Right kidney (tissue), 1 donor: Measurements from ENCODE around the gene BCL2L14.

ENCODE experiments used
- DNase-seq: peaks from one replicate; pipeline ENCODE4 v3.0.0-alpha.2; 2016

The BCL2L14 gene

DNA sequence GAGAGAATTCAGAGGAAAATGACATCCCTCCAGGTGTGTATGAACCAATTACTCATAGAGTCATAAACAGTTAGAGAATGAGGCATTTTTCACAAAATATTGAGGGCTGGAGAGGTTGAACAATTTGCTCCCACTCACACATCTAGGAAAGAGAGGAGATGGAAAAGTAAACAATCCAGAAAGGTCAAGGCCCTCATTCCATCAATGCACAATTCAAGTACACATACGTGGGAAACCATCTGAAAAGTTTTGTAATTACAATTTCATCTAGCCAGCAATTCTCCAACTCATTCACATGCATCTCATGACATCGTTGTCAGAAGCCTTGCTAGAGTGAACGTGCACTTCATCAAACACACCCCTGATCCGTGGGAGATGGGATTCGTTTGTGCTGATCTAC, 15.7 kb upstream of the BCL2L14 start:
- no peak for DNase-seq

DNA sequence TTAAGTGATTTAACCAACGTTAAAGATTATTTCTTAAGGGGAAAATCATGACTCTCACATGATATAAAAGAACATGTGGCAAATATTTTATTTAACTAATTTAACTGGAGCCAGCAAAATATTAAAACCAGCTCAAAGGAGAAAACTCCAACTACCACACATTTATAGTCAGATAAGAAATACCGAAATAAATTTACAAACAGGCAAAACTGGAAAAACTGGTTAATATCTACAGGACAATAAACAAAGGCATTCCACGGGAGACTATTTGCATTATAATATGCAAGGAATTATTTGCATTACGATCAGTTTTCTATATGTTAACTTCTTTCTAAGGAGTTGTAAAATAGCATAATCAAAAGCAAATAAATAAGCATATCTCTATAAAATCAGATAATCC, 13.8 kb upstream of the BCL2L14 start:
- no peak for DNase-seq

DNA sequence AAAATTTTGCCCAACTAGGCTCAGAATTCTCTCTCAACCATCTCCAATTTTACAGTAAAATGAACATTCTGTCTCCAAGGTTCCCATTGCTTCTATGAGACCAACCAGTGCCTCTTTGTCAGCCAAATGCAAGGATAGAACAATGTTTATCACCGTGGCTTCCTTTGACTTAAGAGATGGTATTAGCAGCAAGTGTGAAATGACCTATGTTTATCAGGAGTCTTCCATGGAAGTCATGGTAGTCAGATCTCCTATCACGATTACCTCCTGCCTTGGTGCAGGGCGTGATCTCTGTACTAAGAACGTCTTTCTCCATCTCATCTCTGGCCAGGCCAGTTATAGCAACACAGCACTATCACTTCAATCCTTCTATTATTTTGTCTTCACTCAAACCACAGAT, 6.1 kb upstream of the BCL2L14 start:
- no peak for DNase-seq

GRCh38 chr12:12068751-12069150, 2.0 kb upstream of the BCL2L14 start:
- no peak for DNase-seq

DNA sequence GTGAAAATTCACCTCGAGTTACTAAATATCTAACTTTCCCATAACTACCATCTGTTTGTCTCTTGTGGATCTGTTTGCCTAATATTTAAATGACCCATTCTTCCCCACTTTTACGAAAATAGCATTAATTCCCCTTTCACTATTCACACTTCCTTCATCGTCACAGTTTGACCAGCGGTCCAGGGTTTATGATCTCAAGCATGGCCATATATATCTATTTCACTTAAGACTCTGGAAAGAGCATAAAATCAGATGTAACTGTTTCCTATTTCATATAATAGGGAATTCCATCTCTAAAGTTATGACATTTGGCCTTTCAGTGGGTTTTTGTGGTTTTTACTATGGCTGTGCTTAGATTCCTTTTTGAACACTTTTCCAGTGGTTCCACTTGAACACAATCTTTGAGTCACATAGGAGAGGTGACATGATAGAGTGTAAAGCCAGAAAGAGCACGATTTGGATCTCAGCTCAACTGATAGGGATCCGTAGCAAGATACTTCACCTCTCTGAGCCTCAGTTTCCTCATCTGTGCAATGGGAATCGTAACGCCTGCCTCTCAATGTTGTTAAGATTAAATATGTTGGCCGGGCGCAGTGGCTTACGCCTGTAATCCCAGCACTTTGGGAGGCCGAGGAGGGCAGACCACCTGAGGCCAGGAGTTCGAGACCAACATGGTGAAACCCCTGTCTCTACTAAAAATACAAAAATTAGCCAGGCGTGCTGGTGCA, 754 bp upstream of the BCL2L14 start:
- no peak for DNase-seq

DNA sequence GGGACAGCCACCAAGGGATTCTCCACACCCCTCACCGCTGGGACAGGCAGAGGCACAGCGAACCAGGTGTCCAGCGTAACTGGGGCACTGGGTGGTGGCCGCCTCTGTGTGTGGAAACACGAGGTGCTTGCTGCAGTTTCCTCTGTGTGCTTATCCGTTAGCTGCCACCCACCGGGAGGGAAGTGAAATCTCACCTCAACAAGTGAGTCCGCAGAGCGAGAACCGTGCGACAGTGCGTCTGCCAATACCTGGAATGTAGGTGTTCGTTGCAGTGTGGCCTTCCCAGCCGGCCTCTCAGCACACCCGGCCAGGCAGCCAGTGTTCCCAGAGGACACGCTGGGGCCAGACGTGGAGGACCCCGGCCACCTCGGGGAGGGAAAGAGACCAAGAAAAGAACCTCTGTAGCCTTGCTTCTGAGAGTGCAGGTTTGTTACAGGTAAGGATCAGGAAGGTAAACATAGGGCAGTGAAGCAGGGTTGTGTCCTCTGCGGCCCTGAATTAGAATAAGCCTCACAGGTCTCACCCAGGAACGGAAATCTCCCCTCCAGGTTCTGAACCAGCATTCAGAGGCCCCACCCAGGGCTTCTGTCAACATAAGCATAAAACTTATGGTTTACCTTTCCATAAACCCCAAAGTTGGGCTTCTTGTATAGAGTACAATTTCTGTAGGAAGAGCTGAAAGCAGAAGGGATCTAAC, 1.5 kb downstream of the BCL2L14 start:
- no peak for DNase-seq

- no peak for DNase-seq
These were observed 8.6 kb downstream of the BCL2L14 start for GRCh38 chr12:12079291-12079690.

DNA sequence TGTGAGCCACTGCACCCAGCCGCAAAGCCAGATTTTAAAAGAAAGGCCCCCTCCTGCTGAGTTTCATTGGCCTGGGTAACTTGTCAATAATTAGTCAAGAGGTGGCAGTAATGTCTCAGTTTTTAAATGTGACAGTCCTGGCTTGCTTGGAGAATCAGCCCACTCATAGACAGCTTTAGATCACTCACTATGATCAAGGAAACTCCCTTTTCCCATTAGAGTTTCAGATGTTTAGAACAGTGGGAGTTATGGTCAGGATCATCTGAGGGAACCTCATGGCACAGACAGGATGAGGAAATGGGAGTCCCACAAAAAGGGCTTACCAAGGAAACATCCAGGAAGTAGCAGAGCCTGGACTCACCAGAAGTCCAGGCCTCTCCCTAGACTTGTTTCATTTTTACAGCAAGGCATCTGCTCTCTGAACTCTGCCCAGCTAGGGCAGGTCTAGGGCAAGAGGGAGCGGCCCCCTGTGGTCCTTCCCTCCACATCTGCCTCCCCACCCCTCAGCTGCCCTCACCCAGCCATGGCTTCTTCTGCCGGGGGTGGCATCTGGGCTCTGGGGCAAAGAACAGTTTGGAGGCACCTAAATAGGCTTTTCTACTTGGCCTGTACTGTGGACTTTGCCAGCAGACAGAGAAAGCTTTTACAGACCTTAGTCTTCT, 11.2 kb downstream of the BCL2L14 start:
- no peak for DNase-seq

DNA sequence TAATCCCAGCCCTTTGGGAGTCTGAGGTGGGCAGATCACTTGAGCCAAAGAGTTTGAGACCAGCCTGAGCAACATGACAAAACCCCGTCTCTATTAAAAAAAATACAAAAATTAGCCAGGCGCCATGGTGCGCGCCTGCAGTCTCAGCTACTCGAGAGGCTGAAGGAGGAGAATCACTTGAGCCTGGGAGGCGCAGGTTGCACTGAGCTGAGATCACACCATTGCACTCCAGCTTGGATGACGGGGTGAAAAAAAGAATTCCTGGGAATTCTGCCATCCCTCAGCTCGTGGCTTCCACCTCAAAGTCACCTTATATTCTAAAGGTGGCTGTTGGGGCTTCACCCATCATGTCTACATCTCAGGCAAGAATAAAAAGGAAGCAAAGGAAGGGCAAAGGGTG, 12.9 kb downstream of the BCL2L14 start:
- DNase-seq: no peak

GRCh38 chr12:12086362-12086761, 15.6 kb downstream of the BCL2L14 start:
- no peak for DNase-seq

DNA sequence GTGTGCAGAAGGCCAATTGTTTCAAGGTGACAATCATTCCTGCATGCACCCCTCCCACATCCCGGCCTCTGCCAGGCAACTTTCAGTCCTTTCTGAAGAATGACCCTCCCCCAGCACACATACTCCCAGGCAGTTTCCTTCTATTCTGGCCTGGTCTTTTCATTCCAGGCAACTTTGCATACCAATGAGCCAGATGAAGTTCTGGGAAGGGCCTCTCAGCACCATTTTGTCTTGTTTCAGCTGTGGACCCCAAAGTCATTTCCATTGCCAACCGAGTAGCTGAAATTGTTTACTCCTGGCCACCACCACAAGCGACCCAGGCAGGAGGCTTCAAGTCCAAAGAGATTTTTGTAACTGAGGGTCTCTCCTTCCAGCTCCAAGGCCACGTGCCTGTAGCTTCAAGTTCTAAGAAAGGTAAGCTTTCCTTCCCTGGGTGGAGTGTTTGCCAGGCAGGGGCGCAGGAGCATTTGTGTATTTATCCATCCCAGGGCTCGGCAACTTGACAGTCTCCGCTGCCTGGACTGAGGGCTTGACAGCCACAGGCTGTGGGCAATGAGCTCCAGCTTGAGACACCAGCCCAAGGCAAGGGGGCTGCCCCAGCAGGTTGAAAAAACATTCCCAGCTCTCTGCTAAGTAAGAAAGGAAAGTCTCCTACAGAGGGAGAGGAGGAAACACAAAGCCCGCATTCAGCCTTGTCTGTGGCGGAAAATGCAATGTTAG, 16.4 kb downstream of the BCL2L14 start:
- no peak for DNase-seq

GRCh38 chr12:12087693-12088034, 16.9 kb downstream of the BCL2L14 start:
- no peak for DNase-seq

- no peak for DNase-seq
These were observed 17.4 kb downstream of the BCL2L14 start for GRCh38 chr12:12088147-12088546.

DNA sequence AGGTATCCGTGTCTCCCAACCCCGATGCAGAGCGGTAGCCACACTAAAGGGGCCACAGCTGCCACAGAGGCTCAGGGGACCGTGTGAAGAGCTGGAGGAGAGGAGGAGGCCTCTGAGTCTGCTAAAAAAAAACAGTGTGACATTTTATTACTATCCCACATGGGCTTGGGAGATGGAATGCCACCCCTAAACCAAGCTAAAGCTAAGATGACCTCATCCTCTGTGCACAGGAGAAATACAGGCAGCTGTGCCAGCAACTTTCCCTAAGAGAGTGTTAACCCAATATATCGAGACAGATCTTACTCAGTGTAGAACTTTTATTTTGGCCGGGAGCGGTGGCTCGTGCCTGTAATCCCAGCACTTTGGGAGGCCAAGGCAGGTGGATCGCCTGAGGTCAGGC, 18.0 kb downstream of the BCL2L14 start:
- no peak for DNase-seq

DNA sequence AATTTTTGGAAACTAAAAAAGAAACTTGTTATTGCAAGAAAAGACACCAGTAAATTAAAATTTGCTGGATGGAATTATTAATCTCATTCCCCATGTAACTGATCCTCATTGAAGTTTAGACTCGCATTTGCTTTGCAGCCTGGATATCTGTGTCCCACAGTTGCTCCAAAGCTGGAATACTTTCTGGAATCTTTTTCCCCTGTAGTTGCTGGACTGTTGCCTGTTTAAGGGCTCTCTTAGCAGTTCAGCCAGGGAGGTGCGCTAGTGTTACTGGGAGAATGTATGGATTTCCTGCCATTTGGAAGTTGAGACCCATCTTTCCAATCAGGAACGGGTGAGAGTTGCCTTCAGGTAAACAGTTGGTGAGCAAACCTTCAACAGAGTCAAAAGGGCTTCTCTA, 20.3 kb downstream of the BCL2L14 start:
- no peak for DNase-seq

DNA sequence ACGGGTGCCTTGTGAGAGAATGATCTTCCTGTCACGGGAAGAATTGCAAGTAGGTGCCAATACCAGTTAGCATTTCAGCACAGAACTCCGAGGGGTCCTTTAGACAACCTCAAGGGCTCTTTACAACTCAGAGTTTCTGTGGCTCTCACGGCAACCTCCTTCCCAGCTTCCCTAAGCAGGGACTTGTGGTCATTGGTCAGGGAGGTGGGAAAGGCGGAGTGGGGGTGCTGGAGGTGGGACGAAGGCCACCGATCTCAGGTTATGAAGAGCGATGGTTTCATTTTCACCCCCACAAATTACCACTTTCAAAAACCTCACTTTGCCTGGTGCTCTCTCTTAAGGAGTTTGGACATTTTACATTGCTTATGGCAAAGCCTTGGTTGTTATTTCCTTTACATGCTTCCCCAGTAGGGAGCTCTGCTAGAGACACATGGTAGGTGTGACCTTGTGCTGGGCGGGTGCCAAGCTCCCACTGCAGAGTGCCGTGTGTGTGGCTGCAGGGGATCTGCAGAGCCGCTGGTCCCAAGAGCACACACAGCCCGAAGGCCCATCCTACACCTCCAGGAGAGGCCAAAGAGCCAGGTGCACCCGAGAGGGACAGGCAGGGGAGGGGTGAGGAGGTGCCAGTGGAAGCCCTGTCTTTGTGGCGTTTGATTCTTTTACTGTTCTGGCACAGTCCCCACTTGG, 21.4 kb downstream of the BCL2L14 start:
- no peak for DNase-seq

- no peak for DNase-seq
These were observed 23.7 kb downstream of the BCL2L14 start for GRCh38 chr12:12094481-12094880.

- no peak for DNase-seq
These were observed 24.3 kb downstream of the BCL2L14 start for GRCh38 chr12:12095021-12095420.

DNA sequence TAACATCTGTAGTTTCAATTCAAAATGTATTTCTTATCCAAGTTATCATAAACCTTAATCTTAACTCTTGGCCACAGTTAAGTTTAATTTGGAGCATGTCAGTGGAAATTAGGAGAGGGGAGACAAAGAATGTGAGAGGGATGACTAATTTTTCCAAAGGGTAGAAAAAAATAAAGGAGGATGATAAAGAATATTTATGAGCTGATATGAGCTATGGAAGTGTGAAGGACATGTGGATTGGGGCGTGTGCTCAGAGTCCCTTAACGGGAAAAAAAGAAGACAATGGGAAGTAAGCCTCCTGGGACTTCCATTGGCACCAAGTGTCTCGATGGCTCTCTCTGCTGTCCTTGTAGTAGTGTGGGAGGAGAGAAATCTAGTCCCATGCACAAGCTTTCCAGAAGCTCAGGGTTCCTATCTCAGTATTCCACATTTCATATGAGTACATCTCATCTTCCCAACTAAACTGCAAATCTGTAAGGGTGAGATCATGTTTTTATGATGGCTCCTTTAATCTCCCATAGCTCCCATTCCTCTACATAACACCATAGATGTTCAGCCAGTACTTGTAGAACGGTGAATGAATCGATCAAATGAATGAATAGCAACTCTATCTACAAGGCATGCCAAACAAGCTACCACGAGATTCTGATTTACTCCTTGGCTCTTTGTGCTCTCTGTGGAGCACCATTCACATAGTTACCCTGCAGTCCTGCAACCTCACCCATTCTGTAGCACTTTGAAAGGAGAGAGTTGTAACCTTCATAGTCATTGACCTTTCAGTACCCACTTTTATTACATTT, 27.4 kb downstream of the BCL2L14 start:
- no peak for DNase-seq

DNA sequence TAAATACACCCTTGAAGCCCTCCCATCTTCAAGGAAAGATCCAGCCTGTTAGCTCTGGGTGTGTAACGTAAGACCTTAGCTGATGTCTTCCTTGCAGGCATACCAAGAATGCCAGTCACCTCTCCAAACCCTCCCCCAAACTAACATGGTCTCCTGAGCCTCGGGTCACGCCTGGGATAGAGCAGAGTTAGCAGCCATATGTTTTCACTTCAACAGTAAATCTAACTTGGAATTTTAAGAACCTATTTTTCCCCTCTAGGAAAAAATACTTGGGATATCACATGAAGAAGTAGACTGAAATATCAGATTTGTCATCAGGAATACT, 27.9 kb downstream of the BCL2L14 start:
- no peak for DNase-seq

DNA sequence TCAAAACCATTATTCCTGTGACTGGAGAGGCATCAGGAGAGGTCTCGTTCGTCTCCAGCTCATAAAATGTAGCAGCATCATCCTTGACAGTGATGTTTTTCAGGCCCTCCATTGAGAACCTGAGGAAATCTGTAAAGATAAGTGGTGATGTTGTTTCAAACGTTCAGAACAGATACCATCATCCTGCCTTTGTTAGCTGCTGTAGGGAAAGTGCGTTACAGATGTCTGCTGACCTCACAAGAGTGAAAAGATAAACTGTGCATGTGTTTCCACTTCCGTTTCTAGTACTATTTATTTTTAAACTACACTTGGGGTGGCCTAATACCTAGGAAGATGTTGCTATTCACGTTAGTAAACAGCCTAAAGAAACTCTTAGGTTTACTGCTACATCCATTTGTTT, 28.4 kb downstream of the BCL2L14 start:
- no peak for DNase-seq

GRCh38 chr12:12107678-12108077, 36.9 kb downstream of the BCL2L14 start:
- no peak for DNase-seq
